Hepatocyte (in vitro differentiated cells): ENCODE measurements around the gene SLC25A48.

Experiments
- CTCF ChIP-seq: fragments of 200-600 bp; sonication (generic); IDR thresholded peaks from 2 replicates; pipeline ENCODE4 v1.5.1; 2016; ENCODE audit warnings: antibody characterized with exemption, mild to moderate bottlenecking; ENCODE audit not compliant: poor library complexity
- EZH2 ChIP-seq: fragments of 200-600 bp; sonication (generic); IDR thresholded peaks from 2 replicates; pipeline ENCODE4 v1.6.1; 2016; ENCODE audit warnings: antibody characterized with exemption, mild to moderate bottlenecking, borderline replicate concordance
- EZH2phosphoT487 ChIP-seq: fragments of 200-600 bp; sonication (generic); IDR thresholded peaks from one replicate; pipeline ENCODE4 v1.6.1; 2018; ENCODE audit warnings: antibody characterized with exemption, mild to moderate bottlenecking, low read depth, moderate library complexity; ENCODE audit not compliant: unreplicated experiment, severe bottlenecking

- TF ChIP-seq CTCF (no peak), EZH2 (no peak), EZH2phosphoT487 (no peak)
Observed at GRCh38 chr5:135826994-135827671, 7.3 kb upstream of the SLC25A48 start.
